ENCODE results near the gene CLEC2A.
"Not testable (repeated sequence)": the region's sequence is repeated elsewhere in the genome, so short reads cannot be mapped to it uniquely, and the experiment has no call there.

Gene CLEC2A, protein sequence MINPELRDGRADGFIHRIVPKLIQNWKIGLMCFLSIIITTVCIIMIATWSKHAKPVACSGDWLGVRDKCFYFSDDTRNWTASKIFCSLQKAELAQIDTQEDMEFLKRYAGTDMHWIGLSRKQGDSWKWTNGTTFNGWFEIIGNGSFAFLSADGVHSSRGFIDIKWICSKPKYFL

DNA sequence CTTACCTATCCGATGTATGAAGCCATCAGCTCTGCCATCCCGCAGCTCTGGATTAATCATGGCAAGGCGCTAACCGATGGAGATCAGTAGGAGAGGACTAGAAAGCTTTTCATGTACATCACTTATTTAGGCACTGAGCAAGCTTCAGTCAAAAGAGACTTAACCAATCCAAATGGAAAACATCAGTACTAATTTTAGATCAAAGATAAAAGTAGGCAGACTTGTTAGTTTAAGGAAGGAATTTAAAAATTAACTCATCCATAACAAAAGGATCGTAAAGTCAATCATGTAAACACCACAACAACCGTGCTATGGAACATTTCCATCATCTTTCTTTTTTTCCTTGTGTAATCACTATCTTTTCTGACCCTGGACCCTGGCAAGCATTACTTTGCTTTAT is at the start of gene CLEC2A:
CLEC2A (minus strand) TSS at position 101 of the 400 bp plus-strand sequence; CDS start at position 60, 41 bp downstream.
- DNase-seq (ENCODE audit: low spot score): no peak

GRCh38 chr12:9980126-9980525 is 48.0 kb upstream of the CLEC2A start:
- DNase-seq (ENCODE audit: low spot score): no peak

GRCh38 chr12:9977916-9978315 is 45.7 kb upstream of the CLEC2A start:
- DNase-seq (ENCODE audit: low spot score): no peak

DNA sequence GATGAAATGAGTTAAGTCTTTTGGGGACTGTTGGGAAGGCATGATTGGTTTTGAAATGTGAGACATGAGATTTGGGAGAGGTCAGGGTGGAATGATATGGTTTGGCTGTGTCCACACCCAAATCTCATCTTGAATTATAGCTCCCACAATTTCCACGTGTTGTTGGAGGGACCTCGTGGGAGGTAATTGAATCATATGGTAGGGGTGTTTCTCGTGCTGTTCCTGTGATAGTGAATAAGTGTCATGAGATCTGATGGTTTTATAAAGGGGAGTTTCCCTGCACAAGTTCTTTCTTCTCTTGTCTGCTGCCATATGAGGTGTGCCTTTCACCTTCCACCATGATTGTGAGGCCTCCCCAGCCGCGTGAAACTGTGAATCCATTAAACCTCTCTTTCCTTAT is 44.5 kb upstream of the CLEC2A start:
- not testable (repeated sequence) for DNase-seq (ENCODE audit: low spot score)

- DNase-seq (ENCODE audit: low spot score): no peak
Measured at GRCh38 chr12:9975614-9976013, 43.4 kb upstream of the CLEC2A start.

- DNase-seq (ENCODE audit: low spot score): not testable (repeated sequence)
Measured at GRCh38 chr12:9974731-9975130, 42.6 kb upstream of the CLEC2A start.

- no peak for DNase-seq (ENCODE audit: low spot score)
Measured at GRCh38 chr12:9973949-9974348, 41.8 kb upstream of the CLEC2A start.

DNA sequence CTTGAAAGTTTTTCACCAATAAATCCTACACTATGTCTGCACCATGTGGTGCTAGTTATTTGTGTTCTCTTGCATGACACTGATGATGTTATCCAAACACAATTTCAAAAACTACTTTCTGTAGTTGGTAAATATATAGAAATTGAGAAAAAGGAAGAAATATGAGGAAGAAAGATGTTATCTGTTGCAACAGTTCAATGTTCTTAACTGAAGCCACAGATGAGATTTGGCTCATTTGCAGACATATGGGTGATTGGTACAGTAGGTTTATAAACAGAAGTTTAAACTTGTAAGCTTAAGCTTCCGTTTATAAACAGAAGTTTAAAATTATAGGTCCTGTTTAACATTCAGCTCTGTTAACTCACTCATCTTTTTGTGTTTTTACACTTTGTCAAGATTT is 39.0 kb upstream of the CLEC2A start, which contains the start of gene CLEC12A:
CLEC12A (plus strand) TSS at position 229 of the 400 bp plus-strand sequence. CDS start 188 bp downstream, outside the sequence.
- DNase-seq (ENCODE audit: low spot score): no peak

GRCh38 chr12:9969673-9970072 is 37.5 kb upstream of the CLEC2A start:
- no peak for DNase-seq (ENCODE audit: low spot score)

GRCh38 chr12:9961901-9962300 is 29.7 kb upstream of the CLEC2A start:
- DNase-seq (ENCODE audit: low spot score): no peak

DNA sequence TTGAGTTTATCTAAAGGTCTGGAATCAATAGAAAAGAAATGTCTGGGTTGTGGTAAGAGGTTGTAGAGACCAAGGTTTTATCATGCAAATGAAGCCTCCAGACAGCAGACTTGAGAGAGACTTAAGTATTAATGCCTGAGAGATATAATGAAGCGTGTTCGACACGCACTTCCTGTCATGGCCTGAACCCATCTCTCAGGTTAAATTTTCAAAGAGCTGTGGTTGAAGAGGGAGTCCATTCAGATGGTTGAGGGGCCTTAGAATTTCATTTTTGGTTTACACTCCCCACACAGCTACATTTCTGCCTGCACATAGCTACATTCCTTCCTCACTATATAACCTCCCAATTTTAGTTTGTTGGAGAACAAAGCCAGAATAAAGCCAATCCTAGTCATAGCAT is 28.9 kb upstream of the CLEC2A start:
- no peak for DNase-seq (ENCODE audit: low spot score)

DNA sequence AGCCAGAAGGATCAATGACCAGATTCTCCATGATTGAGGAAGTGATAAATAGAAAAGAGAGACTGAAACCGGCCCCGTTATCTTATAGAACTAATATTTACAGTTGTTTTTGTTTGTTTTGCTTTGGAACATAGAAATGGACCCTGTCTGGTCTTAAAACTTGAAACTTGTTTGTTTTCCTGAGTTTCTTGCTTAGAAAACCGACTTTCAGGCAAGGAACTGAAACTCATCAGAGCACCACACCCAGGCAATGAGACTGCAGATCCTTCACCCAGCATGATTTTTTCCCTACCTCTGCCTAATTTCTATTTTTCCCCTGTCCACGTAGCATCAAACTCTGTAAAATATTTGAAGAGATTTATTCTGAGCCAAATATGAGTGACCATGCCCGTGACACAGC is 28.4 kb upstream of the CLEC2A start:
- DNase-seq (ENCODE audit: low spot score): no peak

DNA sequence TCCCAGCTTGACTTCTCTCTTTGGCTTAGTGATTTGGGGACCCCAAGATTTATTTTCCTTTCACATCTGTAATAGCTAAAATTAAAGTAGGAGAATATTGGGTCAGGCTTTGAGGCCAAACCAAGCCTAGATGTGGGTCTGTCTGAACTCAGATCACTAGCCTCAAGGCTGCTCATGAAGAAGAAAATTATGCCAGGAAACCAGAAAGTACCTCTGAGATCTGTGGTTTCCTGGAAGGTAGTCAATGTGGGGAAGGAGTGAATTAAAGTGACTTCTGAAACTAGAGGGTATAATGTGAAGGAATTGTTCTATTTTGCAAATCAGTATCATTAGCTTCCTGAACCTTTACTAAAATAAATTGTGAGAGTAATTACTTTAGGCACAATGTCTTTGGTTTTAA is 25.7 kb upstream of the CLEC2A start:
- no peak for DNase-seq (ENCODE audit: low spot score)

DNA sequence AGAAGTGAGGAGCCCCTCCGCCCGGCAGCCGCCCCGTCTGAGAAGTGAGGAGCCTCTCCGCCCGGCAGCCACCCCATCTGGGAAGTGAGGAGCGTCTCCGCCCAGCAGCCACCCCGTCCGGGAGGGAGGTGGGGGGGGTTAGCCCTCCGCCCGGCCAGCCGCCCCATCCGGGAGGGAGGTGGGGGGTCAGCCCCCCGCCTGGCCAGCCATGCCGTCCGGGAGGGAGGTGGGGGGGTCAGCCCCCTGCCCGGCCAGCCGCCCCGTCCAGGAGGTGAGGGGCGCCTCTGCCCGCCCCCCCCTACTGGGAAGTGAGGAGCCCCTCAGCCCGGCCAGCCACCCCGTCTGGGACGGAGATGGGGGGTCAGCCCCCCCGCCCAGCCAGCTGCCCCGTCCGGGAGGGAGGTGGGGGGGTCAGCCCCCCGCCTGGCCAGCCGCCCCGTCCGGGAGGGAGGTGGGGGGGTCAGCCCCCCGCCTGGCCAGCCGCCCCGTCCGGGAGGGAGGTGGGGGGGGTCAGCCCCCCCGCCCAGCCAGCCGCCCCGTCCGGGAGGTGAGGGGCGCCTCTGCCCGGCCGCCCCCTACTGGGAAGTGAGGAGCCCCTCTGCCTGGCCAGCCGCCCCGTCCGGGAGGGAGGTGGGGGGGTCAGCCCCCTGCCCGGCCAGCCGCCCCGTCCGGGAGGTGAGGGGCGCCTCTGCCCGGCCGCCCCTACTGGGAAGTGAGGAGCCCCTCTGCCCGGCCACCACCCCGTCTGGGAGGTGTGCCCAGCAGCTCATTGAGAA is 21.0 kb upstream of the CLEC2A start:
- DNase-seq (ENCODE audit: low spot score): not testable (repeated sequence)

- DNase-seq (ENCODE audit: low spot score): no peak
Measured at GRCh38 chr12:9951026-9951675, 19.0 kb upstream of the CLEC2A start.

- no peak for DNase-seq (ENCODE audit: low spot score)
Measured at GRCh38 chr12:9948606-9949296, 16.6 kb upstream of the CLEC2A start.

DNA sequence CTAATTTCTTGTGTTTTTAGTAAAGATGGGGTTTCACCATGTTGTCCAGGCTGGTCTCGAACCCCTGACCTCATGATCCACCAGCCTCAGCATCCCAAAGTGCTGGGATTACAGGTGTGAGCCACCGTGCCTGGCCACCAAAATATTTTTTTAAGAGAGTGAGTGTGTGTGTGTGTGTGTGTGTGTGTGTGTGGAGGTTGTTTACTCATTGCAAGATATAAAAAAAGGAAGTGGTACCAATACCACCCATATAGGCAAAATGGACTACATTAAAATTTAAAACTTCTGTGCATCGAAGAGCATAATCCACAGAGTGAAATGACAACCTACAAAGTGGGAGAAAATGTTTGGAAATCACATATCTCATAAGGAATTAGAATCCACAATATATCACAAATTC is 15.5 kb upstream of the CLEC2A start:
- no peak for DNase-seq (ENCODE audit: low spot score)

- DNase-seq (ENCODE audit: low spot score): no peak
Measured at GRCh38 chr12:9944391-9944790, 12.2 kb upstream of the CLEC2A start.

GRCh38 chr12:9943240-9943639 is 11.1 kb upstream of the CLEC2A start:
- no peak for DNase-seq (ENCODE audit: low spot score)

DNA sequence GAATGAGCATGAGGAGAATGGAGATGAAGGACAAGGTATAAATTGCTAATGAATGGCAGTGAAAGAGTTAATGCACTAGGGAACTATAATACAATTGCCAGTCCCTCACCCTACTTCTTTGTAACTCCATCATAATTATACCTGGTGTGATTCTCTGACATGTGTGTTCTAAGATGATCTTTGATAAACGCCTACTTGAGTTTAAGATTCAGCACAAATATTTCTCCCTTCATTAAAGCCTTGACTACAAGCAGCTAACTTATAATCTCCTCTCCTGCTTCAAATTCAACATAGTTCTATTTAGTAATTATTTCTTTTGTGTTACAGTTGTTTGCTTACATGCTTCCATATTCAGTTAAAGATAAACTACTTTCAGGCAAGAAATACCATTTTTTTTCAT is 9.7 kb upstream of the CLEC2A start:
- DNase-seq (ENCODE audit: low spot score): no peak

DNA sequence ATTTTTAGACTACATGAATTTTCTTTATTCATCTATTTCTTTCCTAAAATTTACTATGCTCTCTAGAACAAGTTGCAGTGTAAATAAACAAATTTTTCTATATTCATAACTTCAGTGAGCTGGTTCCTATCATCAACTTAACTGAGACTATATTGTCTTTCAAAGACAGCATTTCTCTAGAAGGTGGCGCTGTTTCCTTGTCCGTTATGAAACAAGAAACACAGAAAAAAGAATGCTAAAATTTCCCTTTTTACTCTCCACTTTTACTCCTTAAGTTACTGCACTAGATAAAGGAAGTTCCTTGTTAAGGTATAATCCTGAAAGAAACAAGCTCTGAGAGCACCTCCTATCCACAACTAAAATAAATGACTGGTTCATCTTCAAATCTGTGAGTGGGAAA is 8.2 kb upstream of the CLEC2A start:
- peak; percentile 9 for DNase-seq (ENCODE audit: low spot score)

GRCh38 chr12:9936591-9936990 is 4.4 kb upstream of the CLEC2A start:
- DNase-seq (ENCODE audit: low spot score): no peak

DNA sequence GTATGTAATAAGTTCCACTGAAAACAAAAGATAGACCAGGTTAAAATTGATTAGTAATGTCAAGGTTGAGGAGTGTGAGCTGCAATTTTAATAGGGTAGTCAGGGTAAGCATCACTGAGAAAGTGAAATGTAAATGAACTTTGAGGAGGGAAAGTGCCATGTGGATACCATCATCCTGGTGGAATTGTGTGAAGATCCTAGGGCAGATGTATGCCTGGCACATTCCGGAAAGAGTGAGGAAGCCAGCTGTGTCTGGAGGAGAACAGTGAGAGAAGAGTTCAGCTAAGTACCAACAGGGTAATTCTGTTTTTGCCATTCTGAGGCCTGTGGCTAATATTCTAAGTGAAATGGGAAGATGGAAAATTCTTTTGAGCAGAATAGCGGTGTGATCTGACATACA is 2.9 kb upstream of the CLEC2A start:
- no peak for DNase-seq (ENCODE audit: low spot score)
